HG03521 (cell line): ENCODE data around the gene SIL1.
"Not testable (repeated sequence)": the region's sequence is repeated elsewhere in the genome, so short reads cannot be mapped to it uniquely, and the experiment has no call there.

Source experiments
- ATAC-seq: cut with Tn5 transposase; IDR thresholded peaks from one replicate; pipeline ENCODE4 v1.9.1; 2021; ENCODE audit warnings: mild to moderate bottlenecking, moderate library complexity; ENCODE audit not compliant: unreplicated experiment

Gene SIL1

GRCh38 chr5:139113892-139114291 lies 84.3 kb downstream of the SIL1 start:
- ATAC-seq = no peak

GRCh38 chr5:139112362-139112761 lies 85.8 kb downstream of the SIL1 start:
- ATAC-seq = not testable (repeated sequence)

GRCh38 chr5:139110526-139111168 lies 87.5 kb downstream of the SIL1 start:
- ATAC-seq = no peak

- no peak for ATAC-seq
These were observed 89.9 kb downstream of the SIL1 start for GRCh38 chr5:139108063-139108824.

- no peak for ATAC-seq
These were observed 92.5 kb downstream of the SIL1 start for GRCh38 chr5:139105621-139106071.

GRCh38 chr5:139104577-139105276 lies 93.4 kb downstream of the SIL1 start:
- no peak for ATAC-seq

GRCh38 chr5:139103762-139104161 lies 94.4 kb downstream of the SIL1 start:
- ATAC-seq = no peak

GRCh38 chr5:139100825-139101224 lies 97.3 kb downstream of the SIL1 start:
- no peak for ATAC-seq

GRCh38 chr5:139094154-139095131 lies 103.7 kb downstream of the SIL1 start:
- peak; percentile 92 for ATAC-seq

- ATAC-seq = no peak
These were observed 105.3 kb downstream of the SIL1 start for GRCh38 chr5:139092741-139093343.

GRCh38 chr5:139091439-139092156 lies 106.6 kb downstream of the SIL1 start:
- ATAC-seq = no peak

GRCh38 chr5:139090581-139090980 lies 107.6 kb downstream of the SIL1 start:
- no peak for ATAC-seq

GRCh38 chr5:139088024-139088423 lies 110.1 kb downstream of the SIL1 start:
- no peak for ATAC-seq

GRCh38 chr5:139082813-139083498 lies 115.2 kb downstream of the SIL1 start:
- ATAC-seq = no peak

GRCh38 chr5:139079991-139080610 lies 118.1 kb downstream of the SIL1 start:
- ATAC-seq = no peak

- ATAC-seq = no peak
These were observed 118.8 kb downstream of the SIL1 start for GRCh38 chr5:139079225-139079990.

- ATAC-seq = no peak
These were observed 119.8 kb downstream of the SIL1 start for GRCh38 chr5:139078345-139078744.

- ATAC-seq = no peak
These were observed 120.3 kb downstream of the SIL1 start for GRCh38 chr5:139077899-139078298.
